GM15510 (cell line): ENCODE data around the gene AURKA.
A peak's percentile ranks its signal among the peaks of the same experiment; 100 is the strongest.

Experiments used
- POLR2A ChIP-seq: IDR thresholded peaks from 3 replicates; pipeline ENCODE4 v1.6.1; 2011; ENCODE audit warnings: borderline replicate concordance; ENCODE audit not compliant: insufficient read length; ENCODE audit errors: extremely low read depth

The AURKA gene

GRCh38 chr20:56376331-56376730, 15.7 kb downstream of the AURKA start:
- no peak for TF ChIP-seq POLR2A

GRCh38 chr20:56373942-56374341, 18.1 kb downstream of the AURKA start:
- no peak for TF ChIP-seq POLR2A

- no peak for TF ChIP-seq POLR2A
Measured at GRCh38 chr20:56372850-56373249, 19.2 kb downstream of the AURKA start.

- TF ChIP-seq POLR2A = no peak
Measured at GRCh38 chr20:56371977-56372376, 20.0 kb downstream of the AURKA start.

- TF ChIP-seq POLR2A = no peak
Measured at GRCh38 chr20:56369179-56369578, 22.8 kb downstream of the AURKA start.

- TF ChIP-seq POLR2A = no peak
Measured at GRCh38 chr20:56368351-56369134, 23.5 kb downstream of the AURKA start.

- no peak for TF ChIP-seq POLR2A
Measured at GRCh38 chr20:56363491-56363890, 28.5 kb downstream of the AURKA start.

GRCh38 chr20:56362833-56363413, 29.1 kb downstream of the AURKA start:
- TF ChIP-seq POLR2A = no peak

- no peak for TF ChIP-seq POLR2A
Measured at GRCh38 chr20:56361900-56362299, 30.1 kb downstream of the AURKA start.

- no peak for TF ChIP-seq POLR2A
Measured at GRCh38 chr20:56360908-56361205, 31.2 kb downstream of the AURKA start.

- TF ChIP-seq POLR2A = no peak
Measured at GRCh38 chr20:56360133-56360907, 31.7 kb downstream of the AURKA start.

GRCh38 chr20:56359212-56360132, 32.5 kb downstream of the AURKA start:
- TF ChIP-seq POLR2A = no peak

GRCh38 chr20:56358600-56359211, 33.3 kb downstream of the AURKA start, which contains the start of gene FAM210B:
Gene FAM210B, plus strand, starts transcription at chr20:56358974. Its CDS starts 32 bp downstream, at chr20:56359006.
- TF ChIP-seq POLR2A = peak; percentile 45

- no peak for TF ChIP-seq POLR2A
Measured at GRCh38 chr20:56358070-56358469, 33.9 kb downstream of the AURKA start.
